NOMO-1 (cell line): ENCODE measurements around the gene UBE2O.
A peak's percentile ranks its signal among the peaks of the same experiment; 100 is the strongest.

ENCODE experiments used
- DNase-seq, 2 experiments: peaks; one replicate each; lab custom pipeline; 2025; ENCODE audit not compliant: unreplicated experiment in 2 of 2; lab: John Stamatoyannopoulos, UW

Gene UBE2O

GRCh38 chr17:76487451-76488192 lies 34.7 kb upstream of the UBE2O start:
- DNase-seq, result no peak

- peak in 1 of 2 experiments; percentile 10 for DNase-seq
These were observed 32.6 kb upstream of the UBE2O start for GRCh38 chr17:76485569-76485968.

- no peak for DNase-seq
These were observed 31.3 kb upstream of the UBE2O start for GRCh38 chr17:76484228-76484725.

GRCh38 chr17:76481071-76481655 lies 28.2 kb upstream of the UBE2O start:
- DNase-seq, result peak; percentile 32 to 63

- DNase-seq, result peak in 1 of 2 experiments; percentile 44
These were observed 27.7 kb upstream of the UBE2O start for GRCh38 chr17:76480632-76481031.

GRCh38 chr17:76479515-76480060 lies 26.6 kb upstream of the UBE2O start:
- no peak for DNase-seq

- DNase-seq, result no peak
These were observed 26.0 kb upstream of the UBE2O start for GRCh38 chr17:76478730-76479514.

GRCh38 chr17:76478097-76478496 lies 25.1 kb upstream of the UBE2O start:
- DNase-seq, result no peak

- DNase-seq, result no peak
These were observed 24.6 kb upstream of the UBE2O start for GRCh38 chr17:76477576-76477975.

GRCh38 chr17:76476736-76477135 lies 23.8 kb upstream of the UBE2O start:
- no peak for DNase-seq

- no peak for DNase-seq
These were observed 22.4 kb upstream of the UBE2O start for GRCh38 chr17:76475302-76475701.

- DNase-seq, result no peak
These were observed 21.9 kb upstream of the UBE2O start for GRCh38 chr17:76474894-76475293.

- no peak for DNase-seq
These were observed 21.3 kb upstream of the UBE2O start for GRCh38 chr17:76474238-76474637.

GRCh38 chr17:76473541-76473985 lies 20.6 kb upstream of the UBE2O start:
- no peak for DNase-seq

- DNase-seq, result no peak
These were observed 19.8 kb upstream of the UBE2O start for GRCh38 chr17:76472726-76473125.

- no peak for DNase-seq
These were observed 19.3 kb upstream of the UBE2O start for GRCh38 chr17:76472258-76472645.

GRCh38 chr17:76471498-76472257 lies 18.7 kb upstream of the UBE2O start:
- no peak for DNase-seq

- no peak for DNase-seq
These were observed 17.2 kb upstream of the UBE2O start for GRCh38 chr17:76469991-76470739.

GRCh38 chr17:76469076-76469990 lies 16.4 kb upstream of the UBE2O start:
- DNase-seq, result no peak
